ENCODE data around the gene CCDC142.

DNA sequence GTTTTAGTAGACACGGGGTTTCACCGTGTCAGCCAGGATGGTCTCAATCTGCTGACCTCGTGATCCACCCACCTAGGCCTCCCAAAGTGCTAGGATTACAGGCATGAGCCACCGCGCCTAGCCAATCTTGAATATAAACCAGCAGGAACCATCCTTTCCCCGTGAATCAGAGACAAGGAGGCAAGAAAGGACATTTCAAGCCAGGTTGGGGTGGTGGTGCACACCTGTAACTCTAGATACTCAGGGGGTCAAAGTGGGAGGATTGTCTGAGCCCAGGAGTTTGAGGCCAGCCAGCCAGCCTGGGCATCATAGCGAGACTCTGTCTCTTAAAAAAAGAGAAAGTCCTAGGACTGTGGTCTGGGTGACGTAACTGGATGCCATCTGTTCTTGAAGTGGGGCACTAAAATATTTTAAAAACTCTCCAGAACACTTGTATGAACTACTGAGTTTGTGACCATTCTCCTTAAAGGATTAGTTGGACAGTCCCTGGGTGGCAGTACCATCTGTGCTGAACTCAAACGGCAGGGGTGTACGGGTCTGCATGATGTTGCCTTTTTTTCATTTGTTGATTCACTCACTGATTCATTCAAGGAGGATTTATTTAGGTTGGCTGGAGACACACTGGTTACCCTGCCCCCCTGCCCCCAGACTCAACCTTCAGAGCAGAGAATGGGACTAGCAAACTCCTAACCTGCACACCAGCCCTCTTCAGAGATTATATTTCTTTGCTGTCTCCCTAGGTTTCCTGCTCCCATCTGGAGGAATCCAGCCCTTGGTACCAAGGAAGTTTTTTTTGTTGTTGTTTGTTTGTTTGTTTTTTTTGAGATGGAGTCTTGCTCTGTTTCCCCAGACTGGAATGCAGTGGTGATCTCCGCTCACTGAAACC, 28.5 kb upstream of the CCDC142 start:
- TF ChIP-seq, protein P1, sequence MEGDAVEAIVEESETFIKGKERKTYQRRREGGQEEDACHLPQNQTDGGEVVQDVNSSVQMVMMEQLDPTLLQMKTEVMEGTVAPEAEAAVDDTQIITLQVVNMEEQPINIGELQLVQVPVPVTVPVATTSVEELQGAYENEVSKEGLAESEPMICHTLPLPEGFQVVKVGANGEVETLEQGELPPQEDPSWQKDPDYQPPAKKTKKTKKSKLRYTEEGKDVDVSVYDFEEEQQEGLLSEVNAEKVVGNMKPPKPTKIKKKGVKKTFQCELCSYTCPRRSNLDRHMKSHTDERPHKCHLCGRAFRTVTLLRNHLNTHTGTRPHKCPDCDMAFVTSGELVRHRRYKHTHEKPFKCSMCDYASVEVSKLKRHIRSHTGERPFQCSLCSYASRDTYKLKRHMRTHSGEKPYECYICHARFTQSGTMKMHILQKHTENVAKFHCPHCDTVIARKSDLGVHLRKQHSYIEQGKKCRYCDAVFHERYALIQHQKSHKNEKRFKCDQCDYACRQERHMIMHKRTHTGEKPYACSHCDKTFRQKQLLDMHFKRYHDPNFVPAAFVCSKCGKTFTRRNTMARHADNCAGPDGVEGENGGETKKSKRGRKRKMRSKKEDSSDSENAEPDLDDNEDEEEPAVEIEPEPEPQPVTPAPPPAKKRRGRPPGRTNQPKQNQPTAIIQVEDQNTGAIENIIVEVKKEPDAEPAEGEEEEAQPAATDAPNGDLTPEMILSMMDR (IDR thresholded peaks at IDR 0.05): no peak
- TF ChIP-seq POLR2A (IDR thresholded peaks at IDR 0.05): no peak
